ENCODE measurements around the gene CIPC. TPM values are rescaled to one million over a fixed set of nuclear protein-coding genes. Genes with fewer than 3 reads are reported as not detected.
A peak's percentile ranks its signal among the peaks of the same experiment; 100 is the strongest.

Gene CIPC
- total RNA-seq, 3 donors from 2014 or later, result 9.0 to 10.2 (median 9.4) TPM

GRCh38 chr14:77122526-77123125, 24.6 kb downstream of the CIPC start:
- DNase-seq (no peak), ATAC-seq (no peak)
- Mint-ChIP-seq H3K4me1 (ENCODE audit: low read depth) (peaks cover 34% of the 10 kb centered on the region), H3K36me3 (ENCODE audit: insufficient read depth) (peaks cover 4% of the 10 kb centered on the region), H3K27me3 (ENCODE audit: low read depth) (peaks cover 19% of the 10 kb centered on the region), H3K9me3 (no peaks in the 10 kb centered on the region), H3K4me3 (no peak overlapping the region)

GRCh38 chr14:77123381-77124325, 25.6 kb downstream of the CIPC start:
- ATAC-seq, result peak in 1 of 2 donors; percentile 4
- Mint-ChIP-seq H3K36me3 (ENCODE audit: insufficient read depth) (peaks cover 4% of the 10 kb centered on the region), H3K9me3 (no peaks in the 10 kb centered on the region), H3K27me3 (ENCODE audit: low read depth) (peaks cover 25% of the 10 kb centered on the region), H3K4me3 (peak overlapping the region; percentile 76), H3K4me1 (ENCODE audit: low read depth) (peaks cover 34% of the 10 kb centered on the region)
- DNase-seq, result no peak

GRCh38 chr14:77124345-77125280, 26.6 kb downstream of the CIPC start:
- Mint-ChIP-seq H3K4me3 (peak overlapping the region; percentile 76), H3K4me1 (ENCODE audit: low read depth) (peaks cover 34% of the 10 kb centered on the region), H3K27me3 (ENCODE audit: low read depth) (peaks cover 30% of the 10 kb centered on the region), H3K9me3 (no peaks in the 10 kb centered on the region), H3K36me3 (ENCODE audit: insufficient read depth) (peaks cover 4% of the 10 kb centered on the region)
- ATAC-seq (peak; percentile 82 to 86), DNase-seq (peak; percentile 67)

- H3K4me1 Mint-ChIP-seq (ENCODE audit: low read depth), result peaks cover 31% of the 10 kb centered on the region
- H3K27me3 Mint-ChIP-seq (ENCODE audit: low read depth), result peaks cover 36% of the 10 kb centered on the region
- peak overlapping the region; percentile 65 for H3K4me3 Mint-ChIP-seq
- ATAC-seq (no peak), DNase-seq (no peak)
- peaks cover 2% of the 10 kb centered on the region for H3K36me3 Mint-ChIP-seq (ENCODE audit: insufficient read depth)
- no peaks in the 10 kb centered on the region for H3K9me3 Mint-ChIP-seq
These were observed 27.3 kb downstream of the CIPC start for GRCh38 chr14:77125281-77125801.

- H3K27me3 Mint-ChIP-seq (ENCODE audit: low read depth), result peaks cover 36% of the 10 kb centered on the region
- H3K9me3 Mint-ChIP-seq, result no peaks in the 10 kb centered on the region
- ATAC-seq, result no peak
- H3K36me3 Mint-ChIP-seq (ENCODE audit: insufficient read depth), result no peaks in the 10 kb centered on the region
- no peak for DNase-seq
- peak overlapping the region; percentile 65 for H3K4me3 Mint-ChIP-seq
- H3K4me1 Mint-ChIP-seq (ENCODE audit: low read depth), result peaks cover 27% of the 10 kb centered on the region
These were observed 27.8 kb downstream of the CIPC start for GRCh38 chr14:77125823-77126325.

- Mint-ChIP-seq H3K4me1 (ENCODE audit: low read depth) (peaks cover 21% of the 10 kb centered on the region), H3K27me3 (ENCODE audit: low read depth) (peaks cover 37% of the 10 kb centered on the region), H3K4me3 (no peak overlapping the region), H3K36me3 (ENCODE audit: insufficient read depth) (no peaks in the 10 kb centered on the region), H3K9me3 (no peaks in the 10 kb centered on the region)
- DNase-seq (no peak), ATAC-seq (no peak)
These were observed 28.5 kb downstream of the CIPC start for GRCh38 chr14:77126461-77126990.

- ATAC-seq (no peak), DNase-seq (no peak)
- Mint-ChIP-seq H3K27me3 (ENCODE audit: low read depth) (peaks cover 56% of the 10 kb centered on the region), H3K4me3 (no peak overlapping the region), H3K4me1 (ENCODE audit: low read depth) (peaks cover 14% of the 10 kb centered on the region), H3K9me3 (no peaks in the 10 kb centered on the region), H3K36me3 (ENCODE audit: insufficient read depth) (no peaks in the 10 kb centered on the region)
These were observed 30.4 kb downstream of the CIPC start for GRCh38 chr14:77128414-77128891.

- H3K4me3 Mint-ChIP-seq, result no peak overlapping the region
- ATAC-seq, result no peak
These were observed 32.3 kb downstream of the CIPC start for GRCh38 chr14:77130386-77130785.

GRCh38 chr14:77131206-77131605, 33.1 kb downstream of the CIPC start:
- DNase-seq (no peak), ATAC-seq (no peak)
- Mint-ChIP-seq H3K27me3 (ENCODE audit: low read depth) (peaks cover 64% of the 10 kb centered on the region), H3K4me3 (no peak overlapping the region), H3K9me3 (no peaks in the 10 kb centered on the region), H3K4me1 (ENCODE audit: low read depth) (no peaks in the 10 kb centered on the region), H3K36me3 (ENCODE audit: insufficient read depth) (no peaks in the 10 kb centered on the region)

More at GRCh38 chr14:77130386-77130785, 32.3 kb downstream of the CIPC start:
- peaks cover 3% of the 10 kb centered on the region for H3K4me1 Mint-ChIP-seq (ENCODE audit: low read depth)
- peaks cover 69% of the 10 kb centered on the region for H3K27me3 Mint-ChIP-seq (ENCODE audit: low read depth)
- H3K36me3 Mint-ChIP-seq (ENCODE audit: insufficient read depth), result no peaks in the 10 kb centered on the region
- no peak for DNase-seq
- no peaks in the 10 kb centered on the region for H3K9me3 Mint-ChIP-seq

- Mint-ChIP-seq H3K4me3 (no peak overlapping the region), H3K4me1 (ENCODE audit: low read depth) (no peaks in the 10 kb centered on the region), H3K9me3 (no peaks in the 10 kb centered on the region), H3K27me3 (ENCODE audit: low read depth) (peaks cover 64% of the 10 kb centered on the region), H3K36me3 (ENCODE audit: insufficient read depth) (no peaks in the 10 kb centered on the region)
- DNase-seq (no peak), ATAC-seq (no peak)
These were observed 33.9 kb downstream of the CIPC start for GRCh38 chr14:77131871-77132486.

- Mint-ChIP-seq H3K9me3 (no peaks in the 10 kb centered on the region), H3K4me1 (ENCODE audit: low read depth) (no peaks in the 10 kb centered on the region), H3K27me3 (ENCODE audit: low read depth) (peaks cover 74% of the 10 kb centered on the region), H3K4me3 (no peak overlapping the region), H3K36me3 (ENCODE audit: insufficient read depth) (no peaks in the 10 kb centered on the region)
- DNase-seq, result peak; percentile 33
- ATAC-seq, result peak; percentile 89 to 94
These were observed 35.8 kb downstream of the CIPC start for GRCh38 chr14:77133720-77134338.

- Mint-ChIP-seq H3K27me3 (ENCODE audit: low read depth) (peaks cover 79% of the 10 kb centered on the region), H3K36me3 (ENCODE audit: insufficient read depth) (no peaks in the 10 kb centered on the region), H3K4me3 (no peak overlapping the region), H3K4me1 (ENCODE audit: low read depth) (peaks cover 14% of the 10 kb centered on the region), H3K9me3 (no peaks in the 10 kb centered on the region)
- ATAC-seq (no peak), DNase-seq (no peak)
These were observed 41.0 kb downstream of the CIPC start for GRCh38 chr14:77139022-77139421.

All from activated T-cell treated with anti-CD3 and anti-CD28 coated beads, Interleukin-2, amount 50 U/mL, for 4 hours (primary cell).